Urinary bladder (tissue), 4 donors: ENCODE results near the gene PLCB2. TPM values are rescaled to one million over a fixed set of nuclear protein-coding genes. Genes with fewer than 3 reads are reported as not detected.

Experiments
- DNase-seq: peaks from one replicate; pipeline ENCODE4 v3.0.0-alpha.2; 2015; ENCODE audit errors: extremely low spot score
- H3K27ac ChIP-seq: one replicate; pipeline ENCODE4 v1.5.1; 2013; ENCODE audit warnings: low read depth, mild to moderate bottlenecking, moderate library complexity
- H3K36me3 ChIP-seq: one replicate; pipeline ENCODE4 v1.6.1; 2013; ENCODE audit warnings: mild to moderate bottlenecking, moderate library complexity; ENCODE audit not compliant: insufficient read depth
- H3K4me1 ChIP-seq: one replicate; pipeline ENCODE4 v1.6.1; 2013; ENCODE audit warnings: mild to moderate bottlenecking, moderate library complexity; ENCODE audit not compliant: insufficient read depth
- H3K4me3 ChIP-seq: one replicate; pipeline ENCODE4 v1.5.1; 2013; ENCODE audit warnings: low read depth, low read length
- WGBS: extraction: QIAGEN DNeasy Blood & Tissue Kit; methylation state at CpG from one replicate; pipeline ENCODE4 v1.1.7; 2013; 5-methylcytosine and 5-hydroxymethylcytosine counted together
- polyA plus RNA-seq: library from polyadenylated mRNA; stranded (reverse); fragments of 200-250 nt; gene quantifications from one replicate; pipeline ENCODE4 v1.2.3, GENCODE V29; 2013
- total RNA-seq: library from RNA; depleted of rRNA; stranded (reverse); fragments of >200 nt; gene quantifications from one replicate; pipeline ENCODE4 v1.2.3, GENCODE V29; 2014
- donor health status: healthy with polysubstance abuse.
- donor health status: healthy.

PLCB2 gene
- total and polyA plus RNA-seq, 2 donors: 3.9 to 9.8 TPM

DNA sequence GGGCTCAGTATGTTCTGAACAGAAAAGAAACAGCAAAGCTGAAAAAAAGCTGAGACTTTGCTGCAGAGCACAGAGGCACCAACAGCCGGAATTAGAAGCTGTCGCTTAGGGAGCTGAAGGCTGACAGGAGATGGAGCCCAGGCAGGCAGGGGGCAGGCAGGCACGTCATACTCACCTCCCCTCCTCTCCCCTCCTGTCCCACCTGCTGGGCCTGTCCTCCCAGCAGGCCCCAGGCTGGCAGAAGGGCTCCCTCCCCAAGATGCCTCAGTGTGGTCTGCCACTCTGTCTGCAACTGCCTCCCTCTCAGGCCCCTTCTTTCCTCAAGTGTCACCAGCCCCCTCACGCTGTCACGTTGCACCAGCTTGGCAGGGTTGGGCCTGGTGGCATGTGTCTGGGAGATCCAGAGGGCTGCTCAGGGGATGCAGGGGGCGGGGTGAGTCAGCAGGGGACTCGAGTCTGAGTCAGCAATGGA, 21.6 kb downstream of the PLCB2 start:
- Histone ChIP-seq H3K4me1 (peaks cover 1% of the 10 kb centered on the region), H3K27ac (no peak overlapping the region), H3K4me3 (no peak overlapping the region), H3K36me3 (no peaks in the 10 kb centered on the region)
- 85% methylated on average over 7 of the region's 7 CpGs for WGBS
- DNase-seq: no peak

- H3K4me3 ChIP-seq: no peak overlapping the region
- H3K36me3 ChIP-seq: no peaks in the 10 kb centered on the region
- no peak overlapping the region for H3K27ac ChIP-seq
- DNase-seq: no peak
- H3K4me1 ChIP-seq: peaks cover 1% of the 10 kb centered on the region
- WGBS: 40% methylated on average over 1 of the region's 1 CpG
Measured at GRCh38 chr15:40285554-40286011, 22.2 kb downstream of the PLCB2 start.

DNA sequence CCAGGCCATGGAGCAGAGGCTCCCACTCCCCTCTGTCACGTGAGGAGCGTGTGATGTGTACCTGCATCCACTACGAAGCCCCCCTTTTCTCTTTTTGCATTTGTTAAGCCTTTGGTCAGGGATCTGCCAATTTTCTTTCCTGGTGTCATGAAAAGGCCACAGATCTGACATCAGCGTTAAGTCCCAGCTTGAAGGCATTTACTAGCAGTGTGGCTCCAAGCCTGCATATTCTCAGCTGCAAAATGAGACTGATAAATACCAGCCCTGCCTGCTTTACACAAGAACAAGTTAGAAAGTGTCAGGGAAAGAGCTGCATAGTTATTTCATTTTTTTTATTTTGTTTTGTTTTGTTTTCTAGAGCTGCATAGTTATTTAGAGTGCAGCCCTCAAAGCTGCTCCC, 22.6 kb downstream of the PLCB2 start:
- no peak overlapping the region for H3K4me3 ChIP-seq
- no peaks in the 10 kb centered on the region for H3K36me3 ChIP-seq
- peaks cover 1% of the 10 kb centered on the region for H3K4me1 ChIP-seq
- H3K27ac ChIP-seq: no peak overlapping the region
- no peak for DNase-seq
- WGBS: 46% methylated on average over 4 of the region's 4 CpGs

- DNase-seq: no peak
- H3K4me1 ChIP-seq: peaks cover 1% of the 10 kb centered on the region
- no peaks in the 10 kb centered on the region for H3K36me3 ChIP-seq
- H3K4me3 ChIP-seq: no peak overlapping the region
- WGBS: 43% methylated on average over 33 of the region's 33 CpGs
- H3K27ac ChIP-seq: no peak overlapping the region
Measured at GRCh38 chr15:40283615-40284300, 24.0 kb downstream of the PLCB2 start.

DNA sequence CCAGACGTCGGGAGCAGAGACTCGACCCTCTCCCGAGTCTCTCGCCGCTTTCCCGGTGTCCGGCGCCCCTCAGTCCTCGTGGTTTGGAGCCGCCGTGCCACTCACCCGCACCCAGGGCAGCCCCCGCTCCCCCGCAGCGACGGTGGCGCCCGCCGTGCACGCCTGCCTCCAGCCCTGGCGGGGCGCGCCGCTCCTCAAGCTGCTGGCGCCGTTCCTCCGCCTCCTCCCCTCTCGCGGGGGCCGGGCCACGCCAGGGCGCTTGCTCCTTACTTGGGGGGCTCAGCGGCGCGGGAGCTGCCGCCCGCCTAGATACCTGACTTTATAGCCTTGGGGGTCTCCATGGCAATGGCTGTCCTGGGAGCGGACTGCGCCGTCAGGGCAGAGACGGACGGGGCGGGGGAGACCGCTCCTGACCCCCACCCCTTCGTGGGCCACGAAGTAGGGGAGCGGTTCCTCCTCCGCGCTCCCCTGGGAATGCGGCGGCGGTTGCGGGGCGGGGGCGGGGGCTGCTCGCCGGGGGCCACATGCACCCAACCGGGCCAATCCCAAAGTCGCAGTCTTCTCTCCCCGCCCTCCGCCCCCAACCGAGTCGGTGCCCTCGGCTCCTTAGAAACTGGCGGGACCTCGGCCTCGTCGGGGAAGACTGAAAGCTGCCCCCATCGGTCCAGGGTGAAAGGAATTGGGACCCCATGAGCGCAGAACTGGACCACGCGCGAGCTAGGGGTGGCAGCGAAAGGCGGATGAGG, 24.7 kb downstream of the PLCB2 start, which contains the start of gene ANKRD63:
Gene ANKRD63 (minus strand): TSS at position 196 of the 746 bp plus-strand sequence. CDS start 478 bp downstream, outside the sequence.
- no peaks in the 10 kb centered on the region for H3K36me3 ChIP-seq
- H3K4me1 ChIP-seq: peaks cover 1% of the 10 kb centered on the region
- peak within 1 kb of the TSS; percentile 42 for H3K4me3 ChIP-seq
- no peak for DNase-seq
- WGBS: 4% methylated on average over 76 of the region's 76 CpGs
- no peak within 1 kb of the TSS for H3K27ac ChIP-seq

DNA sequence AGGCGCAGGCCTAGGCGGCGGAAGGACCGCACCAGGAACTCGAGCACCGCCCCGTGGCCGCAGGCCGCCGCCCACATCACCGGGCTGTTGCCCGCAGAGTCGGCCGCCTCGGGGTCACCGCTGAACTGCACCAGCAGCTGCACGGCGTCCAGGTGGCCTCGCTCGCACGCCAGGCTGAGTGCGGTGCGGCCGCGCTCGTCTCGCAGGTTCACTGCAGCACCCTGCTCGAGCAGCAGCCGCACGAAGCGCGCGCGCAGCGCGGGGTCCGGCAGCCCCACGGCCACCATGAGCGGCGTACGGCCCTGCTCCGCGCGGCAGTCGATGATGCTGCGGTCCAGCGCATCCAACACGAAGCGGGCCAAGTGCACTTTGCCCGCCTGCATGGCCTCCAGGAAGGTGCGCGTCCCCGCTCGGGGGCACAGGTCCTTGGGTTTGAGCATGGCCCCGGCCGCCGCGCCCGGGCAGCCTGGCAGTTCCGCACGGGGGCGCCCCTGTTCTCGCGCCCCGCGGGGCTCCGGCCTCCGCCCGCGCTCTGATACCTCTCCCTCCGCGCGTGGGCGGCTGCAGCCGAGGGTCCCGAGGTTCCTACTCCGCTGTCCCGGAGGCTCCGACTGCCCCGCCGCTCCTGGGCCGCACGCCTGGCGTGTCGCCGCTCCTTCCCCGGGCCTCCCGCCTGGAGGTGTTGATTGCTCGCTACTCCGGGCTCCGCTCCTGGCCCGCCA, 25.4 kb downstream of the PLCB2 start:
- Histone ChIP-seq H3K27ac (no peak overlapping the region), H3K4me1 (peaks cover 1% of the 10 kb centered on the region), H3K4me3 (peak overlapping the region; percentile 42), H3K36me3 (no peaks in the 10 kb centered on the region)
- no peak for DNase-seq
- WGBS: under 1% methylated on average over 92 of the region's 92 CpGs

DNA sequence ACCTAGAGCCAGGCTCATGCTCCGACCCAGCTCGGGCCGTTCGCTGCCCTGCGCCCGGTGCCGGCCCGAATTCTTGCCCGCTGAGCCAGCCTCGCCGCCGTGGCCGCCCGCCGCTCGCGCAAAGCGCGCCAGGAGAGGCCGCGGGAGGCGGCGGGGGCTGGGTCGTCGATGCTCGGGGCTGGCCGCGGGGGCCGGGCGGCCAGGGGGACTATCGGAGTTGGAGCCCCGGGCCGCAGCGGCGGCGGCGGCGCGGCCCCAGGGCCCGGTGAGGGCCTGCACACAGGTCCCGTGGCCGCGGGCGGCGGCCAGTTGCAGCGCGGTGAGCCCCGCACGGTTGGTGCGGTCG, 26.0 kb downstream of the PLCB2 start:
- Histone ChIP-seq H3K27ac (no peak overlapping the region), H3K4me3 (peak overlapping the region; percentile 42), H3K36me3 (no peaks in the 10 kb centered on the region), H3K4me1 (peaks cover 1% of the 10 kb centered on the region)
- no peak for DNase-seq
- 3% methylated on average over 51 of the region's 51 CpGs for WGBS

GRCh38 chr15:40281057-40281800, 26.5 kb downstream of the PLCB2 start:
- Histone ChIP-seq H3K27ac (no peak overlapping the region), H3K36me3 (no peaks in the 10 kb centered on the region), H3K4me3 (peak overlapping the region; percentile 42), H3K4me1 (peaks cover 1% of the 10 kb centered on the region)
- WGBS: 50% methylated on average over 43 of the region's 43 CpGs
- DNase-seq: no peak

DNA sequence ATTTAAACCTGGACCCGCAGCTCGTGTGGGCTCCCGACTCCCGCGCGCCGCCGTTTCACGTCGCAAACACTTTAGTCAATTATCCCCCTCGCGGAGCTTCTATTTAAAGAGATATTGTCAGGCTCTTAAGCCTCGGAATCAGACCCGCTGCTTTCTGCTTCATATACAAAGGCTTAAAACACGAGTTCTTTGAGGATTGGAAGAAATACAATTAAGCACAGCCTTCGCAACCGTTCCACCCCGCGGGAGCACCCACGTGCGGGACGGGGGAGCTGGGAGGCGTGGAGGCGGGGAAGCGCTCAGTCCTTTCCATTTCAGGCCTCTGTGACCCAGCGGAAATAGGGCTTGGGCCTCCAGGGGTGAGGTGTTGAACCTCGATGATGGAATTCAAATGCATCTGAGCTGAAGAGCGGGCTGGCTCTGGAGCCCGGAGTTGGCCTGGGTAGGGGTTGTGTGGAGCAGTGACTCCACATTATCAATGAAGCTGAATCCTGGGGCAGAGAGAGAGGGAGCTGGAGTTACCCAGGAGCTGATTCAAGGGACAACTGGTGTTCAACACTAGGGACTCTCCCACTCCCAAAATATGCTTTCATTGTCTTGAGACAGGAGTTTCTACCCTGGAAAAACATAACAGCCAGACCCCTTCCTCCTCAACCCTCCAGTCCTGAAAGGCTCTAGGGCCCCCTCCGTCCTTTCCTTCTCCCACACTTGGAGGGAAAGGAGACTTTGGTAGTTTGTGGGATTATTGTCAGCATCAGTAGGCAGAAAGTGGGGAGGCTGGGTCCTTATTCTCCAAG, 27.3 kb downstream of the PLCB2 start:
- H3K4me1 ChIP-seq: peaks cover 1% of the 10 kb centered on the region
- no peak overlapping the region for H3K27ac ChIP-seq
- H3K36me3 ChIP-seq: no peaks in the 10 kb centered on the region
- H3K4me3 ChIP-seq: no peak overlapping the region
- DNase-seq: no peak
- 54% methylated on average over 30 of the region's 30 CpGs for WGBS

- no peak for DNase-seq
- Histone ChIP-seq H3K36me3 (no peaks in the 10 kb centered on the region), H3K4me1 (peaks cover 1% of the 10 kb centered on the region), H3K27ac (no peak overlapping the region), H3K4me3 (no peak overlapping the region)
- 16% methylated on average over 40 of the region's 40 CpGs for WGBS
Measured at GRCh38 chr15:40279437-40280141, 28.1 kb downstream of the PLCB2 start.

DNA sequence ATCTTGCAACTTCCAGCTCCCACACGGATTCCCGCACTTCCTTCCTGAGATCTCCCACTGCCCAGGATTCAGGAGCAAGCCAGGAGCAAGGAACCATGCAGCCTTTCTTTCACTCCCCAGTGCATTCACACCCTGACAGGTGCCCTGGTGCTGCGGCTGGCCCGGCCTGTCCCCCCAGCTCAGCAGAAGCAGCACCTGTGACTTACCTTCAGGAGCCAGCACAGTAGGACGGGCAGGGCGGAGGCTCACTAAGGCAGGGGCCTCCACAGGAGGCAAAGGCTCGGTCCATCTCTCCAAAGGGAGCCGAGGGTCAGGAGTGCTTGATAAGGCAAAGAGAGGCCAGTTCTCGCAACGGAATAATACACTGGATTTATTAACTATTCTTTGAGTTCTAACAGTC, 29.7 kb downstream of the PLCB2 start:
- H3K4me3 ChIP-seq: no peak overlapping the region
- H3K4me1 ChIP-seq: no peaks in the 10 kb centered on the region
- no peak overlapping the region for H3K27ac ChIP-seq
- no peak for DNase-seq
- 74% methylated on average over 10 of the region's 10 CpGs for WGBS
- H3K36me3 ChIP-seq: no peaks in the 10 kb centered on the region

GRCh38 chr15:40277471-40277870, 30.3 kb downstream of the PLCB2 start:
- Histone ChIP-seq H3K36me3 (no peaks in the 10 kb centered on the region), H3K4me1 (no peaks in the 10 kb centered on the region), H3K27ac (no peak overlapping the region), H3K4me3 (no peak overlapping the region)
- no peak for DNase-seq
- 47% methylated on average over 16 of the region's 16 CpGs for WGBS
